Pancreas (tissue), 10 donors: ENCODE measurements around the gene MRPL30. TPM values are rescaled to one million over a fixed set of nuclear protein-coding genes. Genes with fewer than 3 reads are reported as not detected.
"Not testable (repeated sequence)": the region's sequence is repeated elsewhere in the genome, so short reads cannot be mapped to it uniquely, and the experiment has no call there.

Experiments used
- ATAC-seq, 4 donors: fragments of 200-7000 bp; cut with Tn5 transposase; one replicate each; pipeline versions ENCODE4 v1.8.0 to v1.9.1; 2020; ENCODE audit warnings: mild to moderate bottlenecking in 4 of 4, moderate library complexity in 4 of 4
- DNase-seq, 6 donors: peaks; one replicate each; pipeline ENCODE4 v3.0.0-alpha.2; 2020
- FAIRE-seq: peaks from 2 replicates; lab custom pipeline; 2012; peaks lifted over from hg19 to GRCh38; lab: Jason Lieb, UNC
- H3K27ac ChIP-seq, 4 donors: fragments of 200-600 bp; sonication (generic); 1 replicate in 3 of 4; 2 replicates in 1 of 4; pipeline versions ENCODE4 v1.5.0 to v1.8.0; 2020
- H3K27me3 ChIP-seq, 4 donors: fragments of 200-600 bp; one replicate each; pipeline ENCODE4 v1.8.0; 2021
- H3K36me3 ChIP-seq, 3 donors: fragments of 200-600 bp; sonication (generic) in 1 of 3; one replicate each; pipeline versions ENCODE4 v1.5.0 to v1.8.0; 2020 to 2021
- H3K4me1 ChIP-seq, 3 donors: fragments of 200-600 bp; one replicate each; pipeline ENCODE4 v1.8.0; 2021
- H3K4me3 ChIP-seq, 4 donors: fragments of 200-600 bp; sonication (generic) in 2 of 4; one replicate each; pipeline versions ENCODE4 v1.5.0 to v1.8.0; 2020 to 2021
- H3K9me3 ChIP-seq, 4 donors: fragments of 200-600 bp; one replicate each; pipeline ENCODE4 v1.8.0; 2021
- CTCF ChIP-seq, 4 donors: fragments of 200-600 bp; sonication (generic) in 3 of 4; IDR thresholded peaks; one replicate each; pipeline versions ENCODE4 v1.5.0 to v1.8.0; 2021; ENCODE audit warnings: antibody characterized with exemption in 4 of 4
- WGBS, 2 donors: extraction: QIAGEN DNeasy Blood & Tissue Kit; methylation state at CpG; one replicate each; pipeline ENCODE4 v1.1.7; 2013; 5-methylcytosine and 5-hydroxymethylcytosine counted together
- intact Hi-C, 3 donors: fragments of 100-400 bp; cut with DNase I; formaldehyde crosslinking; loops; one replicate each; pipeline versions ENCODE4 v1.11.1 to v1.14.2; 2022
- polyA plus RNA-seq, 2 donors: library from polyadenylated mRNA; stranded (reverse); fragments of 200-250 nt; gene quantifications; one replicate each; pipeline ENCODE4 v1.2.3, GENCODE V29; 2013
- total RNA-seq, 6 donors: library from RNA; stranded (reverse); fragmentation: NEBNext Ultra II Directional in 4 of 6; extraction: Animal tissue kit (Norgen Biotek cat#: 25700) in 4 of 6; gene quantifications; one replicate each; pipeline versions ENCODE4 v1.2.1 to v1.2.4, GENCODE V29; 2021 to 2023
- donor health status: healthy with polysubstance abuse.
- donor health status: DM: no; HTN: no; CAD: no; lungs with moderate emphysema.
- donor health status: DM: no; HTN: no; CAD: no.
- donor health status: control.
- donor health status: control.
- donor health status: Bipolar disorder and iron deficiency.
- donor health status: DM: yes; HTN: yes; CAD: no.
- donor health status: DM: no; HTN: no; CAD: no.
- donor health status: DM: no; HTN: no; CAD: no.
- donor health status: DM: yes; HTN: yes; CAD: no.

Gene MRPL30
- total and polyA plus RNA-seq, 8 donors, result 8.8 to 14.8 (median 11.8) TPM

DNA sequence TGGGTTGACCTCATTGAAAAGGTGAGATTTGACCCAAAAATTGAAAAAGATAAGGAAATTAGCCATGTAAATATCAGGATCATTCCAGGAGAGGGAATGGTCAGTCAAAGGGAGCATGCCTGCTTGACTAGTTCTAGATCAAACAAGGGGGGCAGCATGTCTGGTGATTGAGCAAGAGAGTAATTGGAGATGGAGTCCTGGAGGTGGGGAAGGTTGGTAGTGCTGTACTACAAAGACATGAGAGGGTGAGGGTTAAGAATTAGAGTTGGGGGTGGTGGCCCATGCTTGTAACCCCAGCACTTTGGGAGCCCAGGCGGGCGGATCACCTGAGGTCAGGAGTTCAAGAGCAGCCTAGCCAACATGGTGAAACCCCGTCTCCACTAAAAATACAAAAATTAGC is 2.0 kb downstream of the MRPL30 start:
- Histone ChIP-seq H3K9me3 (no peaks in the 10 kb centered on the region), H3K4me1 (peaks cover 4 to 26% (median 11%) of the 10 kb centered on the region in 3 donors), H3K27ac (no peak overlapping the region), H3K27me3 (no peaks in the 10 kb centered on the region), H3K4me3 (no peak overlapping the region), H3K36me3 (no peaks in the 10 kb centered on the region)
- FAIRE-seq, result no peak
- no peak for DNase-seq
- no peak for ATAC-seq
- no peak for TF ChIP-seq CTCF (IDR thresholded peaks at IDR 0.05)
- 93% methylated on average over 3 of the region's 3 CpGs for WGBS, 2 donors
- intact Hi-C loops, result no loop called here

DNA sequence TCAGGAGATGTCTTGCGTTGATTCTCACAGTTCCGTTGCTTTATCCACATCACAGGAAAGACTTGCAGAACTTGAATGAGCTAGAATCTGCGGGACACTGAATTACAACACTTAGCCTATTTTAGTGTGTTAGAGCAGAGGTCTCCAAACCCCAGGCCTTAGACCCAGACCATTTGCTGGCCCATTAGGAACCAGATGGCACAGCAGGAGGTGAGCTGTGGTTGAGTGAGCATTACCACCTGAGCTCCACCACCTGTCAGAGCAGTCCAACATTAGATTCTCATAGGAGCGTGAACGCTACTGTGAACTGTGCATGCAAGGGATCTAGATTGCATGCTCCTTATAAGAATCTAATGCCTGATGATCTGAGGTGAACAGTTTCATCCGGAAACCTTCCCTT is 3.8 kb downstream of the MRPL30 start:
- no peak for TF ChIP-seq CTCF (IDR thresholded peaks at IDR 0.05)
- DNase-seq (no peak), FAIRE-seq (no peak), ATAC-seq (no peak)
- H3K27ac ChIP-seq, result no peak overlapping the region
- WGBS, 2 donors, result 58 to 62% methylated on average over 6 of the region's 6 CpGs
- no peak overlapping the region for H3K4me3 ChIP-seq
- H3K9me3 ChIP-seq, result no peaks in the 10 kb centered on the region
- no peaks in the 10 kb centered on the region for H3K27me3 ChIP-seq
- intact Hi-C loops, result no loop called here
- H3K4me1 ChIP-seq, result peaks cover 4 to 17% (median 11%) of the 10 kb centered on the region in 3 donors
- no peaks in the 10 kb centered on the region for H3K36me3 ChIP-seq

- ATAC-seq (no peak), FAIRE-seq (no peak), DNase-seq (no peak)
- no peaks in the 10 kb centered on the region for H3K27me3 ChIP-seq
- TF ChIP-seq CTCF (IDR thresholded peaks at IDR 0.05), result no peak
- intact Hi-C loops, result no loop called here
- H3K9me3 ChIP-seq, result no peaks in the 10 kb centered on the region
- no peak overlapping the region for H3K4me3 ChIP-seq
- no peaks in the 10 kb centered on the region for H3K36me3 ChIP-seq
- H3K4me1 ChIP-seq, result peaks cover 0 to 10% (median 7%) of the 10 kb centered on the region in 3 donors
- H3K27ac ChIP-seq, result no peak overlapping the region
These were observed 6.0 kb downstream of the MRPL30 start for GRCh38 chr2:99187011-99187410.

- no peak for TF ChIP-seq CTCF (IDR thresholded peaks at IDR 0.05)
- intact Hi-C loops, result no loop called here
- Histone ChIP-seq H3K27me3 (no peaks in the 10 kb centered on the region), H3K36me3 (no peaks in the 10 kb centered on the region), H3K9me3 (no peaks in the 10 kb centered on the region), H3K4me3 (no peak overlapping the region), H3K4me1 (no peaks in the 10 kb centered on the region), H3K27ac (no peak overlapping the region)
- WGBS, 2 donors, result 88 to 92% methylated on average over 3 of the region's 3 CpGs
- no peak for DNase-seq
- ATAC-seq, result no peak
- FAIRE-seq, result no peak
These were observed 7.4 kb downstream of the MRPL30 start for GRCh38 chr2:99188357-99188756.

DNA sequence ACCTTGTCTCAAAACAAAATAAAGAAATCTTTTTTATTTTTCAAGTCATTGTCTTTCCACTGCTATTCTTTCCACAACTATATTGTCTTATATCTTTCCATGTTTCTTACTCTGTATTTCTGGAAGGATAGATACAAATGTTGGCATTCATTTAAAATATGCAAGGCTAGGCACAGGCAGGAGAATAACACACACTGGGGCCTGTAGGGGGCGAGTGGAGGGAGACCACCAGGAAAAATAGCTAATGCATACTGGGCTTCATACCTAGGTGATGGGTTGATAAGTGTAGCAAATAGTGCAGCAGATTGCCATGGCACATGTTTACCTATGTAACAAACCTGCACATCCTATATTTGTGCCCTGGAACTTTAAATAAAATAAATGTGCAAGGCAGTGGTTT is 9.6 kb downstream of the MRPL30 start:
- intact Hi-C loops, result no loop called here
- 81% methylated on average over 1 of the region's 1 CpG for WGBS, 2 donors

GRCh38 chr2:99192364-99192763 is 11.4 kb downstream of the MRPL30 start:
- H3K9me3 ChIP-seq, ATAC-seq, H3K4me3 ChIP-seq, H3K27me3 ChIP-seq, H3K27ac ChIP-seq, DNase-seq, FAIRE-seq, H3K4me1 ChIP-seq, intact Hi-C loops: not testable (repeated sequence)
- WGBS, 2 donors, result 95 to 99% methylated on average over 4 of the region's 4 CpGs
- H3K36me3 ChIP-seq, result peaks cover 0 to 23% (median 7%) of the 10 kb centered on the region in 3 donors

More for the DNA sequence above, 9.6 kb downstream of the MRPL30 start:
- Histone ChIP-seq H3K4me3 (no peak overlapping the region), H3K27ac (no peak overlapping the region), H3K27me3 (no peaks in the 10 kb centered on the region), H3K9me3 (no peaks in the 10 kb centered on the region), H3K36me3 (peaks cover 0 to 6% (median 0%) of the 10 kb centered on the region in 3 donors), H3K4me1 (no peaks in the 10 kb centered on the region)
- no peak for ATAC-seq
- no peak for FAIRE-seq
- DNase-seq, result no peak
- TF ChIP-seq CTCF (IDR thresholded peaks at IDR 0.05), result no peak
